Activated naive CD4-positive, alpha-beta T cell treated with Interleukin-2 at 50 U/mL for 16 hours (primary cell): Measurements from ENCODE around the gene FADS6.
"Not testable (repeated sequence)": the region's sequence is repeated elsewhere in the genome, so short reads cannot be mapped to it uniquely, and the experiment has no call there.

Experiments used
- DNase-seq: peaks from one replicate; pipeline ENCODE4 v3.0.0-alpha.2; 2020

FADS6 gene

DNA sequence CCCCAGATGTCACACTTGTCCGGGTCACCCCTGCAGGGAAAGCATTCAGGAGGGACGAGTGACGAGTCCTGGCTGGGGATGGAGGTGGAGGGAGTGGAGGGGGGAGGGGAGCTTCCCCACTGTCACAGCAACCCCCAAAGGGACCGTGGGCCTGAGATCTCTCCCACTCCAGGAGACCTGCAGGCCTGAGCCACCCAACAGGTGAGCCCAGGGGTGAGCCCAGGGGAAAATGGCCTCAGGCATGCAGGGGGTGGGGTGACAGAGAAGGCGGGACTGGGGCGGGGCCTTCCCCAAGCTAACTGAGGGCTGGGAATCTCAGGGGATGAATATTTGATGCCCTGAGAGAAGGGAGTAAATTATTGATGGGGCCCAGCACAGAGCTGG is 27.2 kb upstream of the FADS6 start:
- DNase-seq, result no peak

DNA sequence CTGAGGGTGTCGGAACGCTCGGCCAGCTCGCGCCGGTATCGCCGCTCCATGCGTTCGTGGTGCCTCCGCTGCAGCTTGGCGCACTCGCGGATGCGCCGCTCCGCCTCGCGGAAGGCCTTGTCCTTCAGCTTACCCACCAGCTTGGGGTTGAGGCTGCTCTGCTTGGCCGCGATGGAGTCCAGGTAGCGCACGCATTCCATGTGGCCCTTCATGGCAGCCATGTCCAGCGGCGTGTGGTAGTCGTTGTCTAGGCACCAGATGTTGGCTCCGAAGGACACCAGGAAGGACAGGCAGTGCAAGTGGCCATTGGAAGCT is 26.8 kb upstream of the FADS6 start:
- no peak for DNase-seq

DNA sequence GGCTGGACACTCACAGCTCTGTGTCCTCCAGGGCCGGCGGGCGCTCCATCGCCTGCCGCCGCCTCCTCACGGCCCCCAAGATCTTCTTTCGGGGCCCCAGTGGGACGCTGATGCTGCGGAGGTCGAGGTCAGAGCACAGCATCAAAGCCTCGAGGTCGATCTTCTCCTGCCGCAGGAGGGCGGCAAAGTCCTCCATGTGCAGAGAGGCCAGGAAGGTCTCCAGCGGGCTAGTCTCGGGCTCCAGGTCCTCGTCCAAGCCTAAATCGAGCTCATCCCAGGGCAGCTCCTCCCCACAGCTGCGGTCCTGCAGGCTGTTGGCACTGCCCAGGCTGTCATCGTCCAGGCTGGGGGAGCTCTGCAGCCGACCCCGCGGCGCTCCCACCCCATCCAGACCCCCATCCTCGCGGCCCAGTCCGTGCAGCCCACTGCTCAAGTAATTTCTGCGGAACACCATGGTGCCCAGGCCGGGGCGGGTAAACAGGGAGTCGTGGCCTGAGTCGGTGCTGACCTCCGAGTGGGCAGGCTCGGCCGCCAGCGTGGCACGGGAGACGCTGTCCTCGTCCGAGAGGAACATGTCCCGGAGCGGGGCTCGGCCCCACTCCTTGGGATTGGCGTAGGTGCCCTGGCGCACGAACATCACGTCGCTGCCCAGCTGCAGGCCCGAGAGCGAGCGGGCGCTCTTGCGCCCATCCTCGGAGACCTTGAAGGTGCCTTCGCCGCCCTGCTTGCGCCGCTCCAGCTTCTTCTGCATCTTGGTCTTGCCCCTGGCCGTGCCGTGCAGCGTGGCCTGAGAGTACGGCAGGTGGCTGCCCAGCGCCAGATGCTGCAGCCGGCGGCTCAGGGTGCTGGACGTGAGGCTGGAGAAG is 26.2 kb upstream of the FADS6 start:
- DNase-seq, result no peak

DNA sequence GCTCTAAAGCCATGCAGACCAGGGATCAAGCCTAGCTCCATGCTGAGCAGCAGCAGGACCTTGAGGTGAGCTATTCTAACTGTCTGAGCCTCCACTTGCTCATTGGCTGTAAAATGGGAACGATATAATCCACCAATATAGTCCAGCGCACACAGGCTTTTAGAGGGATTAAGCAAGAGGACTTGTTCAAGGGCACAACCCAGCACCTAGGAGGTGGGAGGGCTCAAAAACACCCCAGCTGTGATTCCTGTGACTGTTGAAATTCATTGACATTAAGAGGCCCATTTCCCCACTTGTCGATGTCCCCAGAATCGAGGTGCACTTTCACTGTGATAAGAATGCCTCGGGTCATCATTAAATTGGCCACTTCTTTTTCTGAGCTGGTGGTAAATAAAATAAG is 25.5 kb upstream of the FADS6 start:
- no peak for DNase-seq

DNA sequence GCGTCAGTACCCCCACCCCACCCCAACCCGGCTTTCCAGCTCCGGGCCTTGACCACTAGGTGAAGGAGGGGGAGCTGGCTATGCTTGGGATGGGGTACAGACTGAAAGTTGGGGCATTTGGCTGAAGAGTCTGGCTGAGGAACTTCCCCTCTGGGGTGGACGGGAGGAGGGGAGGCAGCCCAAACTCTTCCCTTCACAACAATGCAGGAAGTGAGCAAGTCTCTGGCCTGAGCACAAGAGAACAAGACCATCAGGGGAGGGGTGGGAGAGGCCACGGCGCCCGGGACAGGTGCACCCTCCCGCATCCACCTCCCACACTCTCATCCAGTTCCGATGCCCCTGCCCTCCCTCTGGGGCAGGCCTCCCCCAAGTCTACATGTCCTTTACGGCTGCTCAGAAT is 24.0 kb upstream of the FADS6 start:
- DNase-seq, result no peak

DNA sequence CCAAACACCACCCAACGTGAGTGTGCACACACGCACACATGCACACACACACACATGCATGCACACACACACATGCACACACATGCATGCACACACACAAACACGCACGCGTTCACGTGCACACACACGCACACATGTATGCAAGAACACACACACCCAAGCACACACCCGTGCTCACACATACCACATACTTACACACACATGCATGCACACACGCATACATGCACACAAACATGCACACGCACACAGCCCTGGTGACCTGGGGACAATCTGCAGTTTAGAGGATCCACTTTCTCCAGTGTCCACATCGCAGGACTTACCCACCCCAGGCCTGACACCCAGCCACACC is 23.4 kb upstream of the FADS6 start:
- no peak for DNase-seq

DNA sequence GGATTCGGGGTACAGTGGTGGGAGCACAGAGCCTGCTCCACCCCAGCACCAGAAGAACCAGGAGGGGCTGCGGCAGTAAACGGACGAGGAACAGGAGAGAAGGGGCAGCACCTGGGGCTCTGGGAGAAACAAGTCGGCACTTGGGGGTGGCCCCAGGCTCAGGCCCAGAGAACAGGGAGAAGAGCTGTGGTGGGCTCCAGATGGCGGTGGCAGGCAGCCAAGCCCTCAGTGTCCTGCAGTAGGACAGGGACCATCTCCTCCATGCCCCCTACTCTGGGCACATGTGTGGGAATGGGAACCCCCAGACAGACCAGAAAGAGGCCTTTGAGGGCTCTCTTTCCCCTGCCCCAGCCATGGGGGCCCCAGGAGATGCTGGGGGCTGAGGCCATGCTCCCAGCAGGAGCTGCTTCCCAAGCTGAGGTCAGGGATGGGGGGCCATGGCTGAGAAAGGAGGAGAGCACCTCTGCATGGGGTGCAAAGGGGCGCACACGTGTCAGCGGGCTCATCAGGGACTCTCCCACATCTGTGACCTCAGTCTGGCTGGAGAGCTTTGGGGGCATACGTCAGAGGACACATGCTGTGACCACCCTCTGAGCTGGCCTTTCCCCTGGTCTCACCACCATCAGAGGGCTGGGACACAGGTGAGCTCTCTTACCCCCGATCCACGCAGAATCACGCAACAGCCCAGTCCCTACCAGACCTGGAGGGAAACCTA is 22.9 kb upstream of the FADS6 start:
- DNase-seq, result no peak

DNA sequence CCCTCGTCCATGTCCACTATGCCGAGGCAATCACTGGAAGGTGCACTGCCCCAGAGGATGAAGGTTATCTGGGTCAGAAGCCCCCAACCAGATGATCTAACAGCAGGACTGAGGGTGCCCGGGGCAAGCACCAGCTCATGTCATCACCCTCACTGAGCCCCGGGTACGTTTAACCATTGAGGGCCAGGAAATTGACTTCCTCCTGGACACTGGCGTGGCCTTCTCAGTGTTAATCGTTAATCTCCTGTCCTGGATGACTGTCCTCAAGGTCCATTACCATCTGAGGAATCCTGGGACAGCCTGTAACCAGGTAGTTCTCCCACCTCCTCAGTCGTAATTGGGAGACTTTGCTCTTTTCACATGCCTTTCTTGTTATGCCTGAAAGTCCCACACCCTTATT is 18.0 kb upstream of the FADS6 start:
- DNase-seq, result not testable (repeated sequence)

DNA sequence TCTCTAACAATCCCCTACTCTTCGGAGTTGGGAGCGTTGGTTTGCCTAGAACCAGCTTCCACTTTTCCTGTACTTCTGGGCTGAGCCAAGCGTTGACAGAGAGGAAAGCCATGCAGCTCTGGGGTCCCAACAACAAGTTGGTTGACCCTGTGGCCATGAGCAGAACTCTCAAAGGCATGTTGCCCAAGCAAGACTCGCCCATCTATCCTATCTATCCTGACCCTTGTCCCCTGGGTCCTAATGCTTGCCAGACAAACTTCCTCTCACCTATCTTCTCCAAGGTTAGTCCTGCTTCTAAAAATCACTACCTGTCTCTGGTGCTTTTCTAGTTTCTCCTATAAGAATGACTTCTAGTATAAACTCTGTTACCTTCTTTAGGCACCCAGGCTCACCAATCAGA is 15.7 kb upstream of the FADS6 start:
- DNase-seq, result not testable (repeated sequence)

DNA sequence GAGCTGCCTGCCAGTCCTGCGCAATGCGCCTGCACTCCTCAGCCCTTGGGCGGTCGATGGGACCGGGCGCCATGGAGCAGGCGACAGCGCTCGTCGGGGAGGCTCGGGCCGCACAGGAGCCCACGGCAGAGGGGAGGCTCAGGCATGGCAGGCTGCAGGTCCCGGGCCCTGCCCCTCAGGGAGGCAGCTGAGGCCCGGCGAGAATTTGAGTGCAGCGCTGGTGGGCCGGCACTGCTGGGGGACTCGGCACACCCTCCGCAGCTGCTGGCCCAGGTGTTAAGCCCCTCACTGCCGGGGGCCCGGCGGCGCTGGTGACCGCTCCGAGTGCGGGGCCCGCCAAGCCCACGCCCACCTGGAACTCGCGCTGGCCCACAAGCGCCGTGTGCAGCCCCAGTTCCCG is 13.6 kb upstream of the FADS6 start:
- DNase-seq, result no peak

DNA sequence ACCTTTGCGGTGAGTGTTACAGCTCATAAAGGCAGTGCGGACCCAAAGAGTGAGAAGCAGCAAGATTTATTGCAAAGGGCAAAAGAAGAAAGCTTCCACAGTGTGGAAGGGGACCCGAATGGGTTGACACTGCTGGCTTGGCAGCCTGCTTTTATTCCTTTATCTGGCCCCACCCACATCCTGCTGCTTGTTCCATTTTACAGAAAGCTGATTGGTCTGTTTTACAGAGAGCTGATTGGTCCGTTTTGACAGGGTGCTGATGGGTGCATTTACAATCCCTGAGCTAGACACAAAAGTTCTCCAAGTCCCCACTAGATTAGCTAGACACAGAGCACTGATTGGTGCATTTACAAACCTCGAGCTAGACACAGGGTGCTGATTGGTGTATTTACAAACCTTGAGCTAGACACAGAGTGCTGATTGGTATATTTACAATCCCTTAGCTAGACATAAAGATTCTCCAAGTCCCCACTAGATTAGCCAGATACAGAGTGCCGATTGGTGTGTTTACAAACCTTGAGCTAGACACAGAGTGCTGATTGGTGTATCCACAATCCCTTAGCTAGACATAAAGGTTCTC is 12.9 kb upstream of the FADS6 start:
- not testable (repeated sequence) for DNase-seq

DNA sequence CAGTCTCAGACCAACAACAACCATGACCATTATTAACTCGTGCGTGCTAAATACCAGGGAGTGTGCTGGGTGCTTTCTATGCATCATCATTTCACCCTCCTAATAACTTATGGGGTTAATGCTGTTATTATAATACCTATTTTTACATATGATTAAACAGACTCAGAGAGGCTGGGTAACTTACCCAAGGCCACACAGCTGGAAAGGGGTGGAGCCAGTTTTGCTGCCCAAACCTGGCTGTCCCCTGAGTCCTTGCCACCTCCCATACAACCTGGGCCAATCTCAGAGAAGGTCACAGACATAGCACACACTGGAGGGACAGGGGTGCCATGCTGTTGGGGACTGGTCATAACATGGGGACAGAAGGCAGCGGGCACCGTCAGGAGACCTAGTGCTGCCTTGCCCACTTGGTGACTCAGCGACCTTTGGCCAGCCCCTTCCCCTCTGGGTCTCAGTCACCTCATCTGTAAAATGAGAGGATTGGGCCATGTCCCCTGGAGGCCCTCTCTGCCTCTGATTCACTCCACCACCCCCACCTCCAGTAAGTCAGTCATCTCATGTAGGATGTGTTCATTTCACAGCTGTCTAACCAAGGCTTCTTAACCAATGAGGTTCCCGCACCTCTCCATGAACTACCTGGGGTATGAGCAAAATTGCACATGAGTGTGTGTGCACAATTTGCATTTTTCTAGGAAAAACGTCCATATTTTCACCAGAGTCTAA is 11.4 kb upstream of the FADS6 start:
- no peak for DNase-seq

DNA sequence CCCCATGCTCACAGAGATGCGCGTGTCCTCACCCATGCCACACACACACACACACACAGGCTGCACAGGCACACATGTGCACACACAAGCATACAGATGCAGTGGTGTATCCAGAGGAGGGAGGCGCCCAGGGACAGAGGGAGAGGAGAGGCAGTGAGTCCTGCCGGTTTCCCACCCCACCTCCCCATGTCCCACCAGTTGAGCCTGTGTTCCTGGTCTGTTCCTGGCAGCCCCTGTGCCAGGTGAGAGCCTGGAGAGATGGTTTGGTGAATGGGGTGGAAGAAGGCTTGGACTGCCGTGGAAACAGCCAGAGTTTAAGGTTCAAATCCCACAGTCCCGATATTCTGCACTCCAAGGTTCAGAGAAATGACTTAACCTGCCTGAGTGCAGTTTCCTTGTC is 10.2 kb upstream of the FADS6 start:
- no peak for DNase-seq

DNA sequence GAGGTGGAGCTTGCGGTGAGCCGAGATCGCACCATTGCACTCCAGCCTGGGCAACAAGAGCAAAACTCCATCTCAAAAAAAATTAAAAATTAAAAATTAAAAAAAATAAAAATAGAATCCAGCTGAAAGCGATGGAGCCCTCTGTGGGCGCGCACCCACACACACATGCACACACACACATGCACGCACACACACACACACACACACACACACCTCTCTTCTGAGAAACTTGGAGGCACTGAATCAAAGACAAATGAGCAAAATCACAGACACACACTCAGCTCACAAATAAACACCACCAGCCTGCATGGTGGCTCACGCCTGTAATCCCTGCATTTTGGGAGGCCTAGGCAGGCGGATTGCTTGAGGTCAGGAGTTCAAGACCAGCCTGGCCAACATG is 9.6 kb upstream of the FADS6 start:
- DNase-seq, result no peak

DNA sequence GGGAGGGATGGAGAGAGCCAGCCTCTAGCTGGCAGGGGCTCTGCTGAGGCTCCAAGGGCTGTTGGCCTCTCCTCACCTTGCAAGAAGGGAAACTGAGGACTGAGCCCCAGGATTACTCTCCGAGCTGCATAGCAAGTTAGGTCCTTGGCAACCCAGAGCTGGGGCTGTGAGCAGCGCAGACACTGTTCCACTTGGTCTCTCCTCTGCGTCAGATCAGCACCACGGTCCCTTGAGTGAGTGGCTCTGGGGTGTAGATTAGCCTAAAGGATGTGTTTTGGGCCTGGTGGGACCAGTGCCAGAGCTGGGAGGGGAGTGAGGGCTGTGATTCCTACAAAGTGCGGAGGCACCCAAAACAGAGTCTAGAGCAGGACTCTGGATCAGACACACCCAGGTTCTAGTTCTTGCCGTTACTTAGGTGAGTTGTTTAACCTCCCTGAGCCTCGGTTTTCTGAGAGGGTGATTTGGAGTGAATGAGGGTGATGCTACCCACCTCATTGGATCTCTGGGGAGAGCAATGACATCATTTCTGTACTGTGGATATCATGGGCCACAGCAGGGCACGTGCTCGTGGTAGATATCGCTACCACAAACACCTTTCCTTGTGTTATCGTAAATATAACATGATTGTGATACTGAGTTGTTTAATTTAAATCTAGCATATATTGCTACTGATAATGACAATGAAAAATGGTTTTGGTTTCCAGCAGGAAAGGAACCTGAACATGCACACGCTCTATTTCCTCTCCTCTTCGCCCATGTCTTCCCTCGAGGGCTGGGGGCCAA is 8.1 kb upstream of the FADS6 start:
- DNase-seq, result no peak

DNA sequence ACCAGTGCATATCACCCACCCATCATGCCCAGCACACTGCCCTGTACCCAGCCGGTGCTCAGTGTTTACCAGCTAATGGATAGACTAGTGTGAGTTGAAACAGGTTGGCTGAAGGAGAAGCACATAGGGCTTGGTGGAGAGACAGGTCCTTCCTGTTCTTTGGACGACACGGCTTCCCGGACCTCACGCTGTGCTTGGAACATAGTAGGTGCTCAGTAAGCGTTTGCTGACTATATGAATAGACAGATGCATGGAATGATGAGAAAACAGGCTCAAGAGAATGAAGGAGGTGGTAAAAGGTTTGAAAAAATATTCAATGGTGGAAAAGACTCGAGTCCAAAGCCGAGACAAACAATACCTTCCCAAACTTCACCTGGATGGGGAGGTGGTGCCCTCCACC is 6.8 kb upstream of the FADS6 start:
- no peak for DNase-seq

DNA sequence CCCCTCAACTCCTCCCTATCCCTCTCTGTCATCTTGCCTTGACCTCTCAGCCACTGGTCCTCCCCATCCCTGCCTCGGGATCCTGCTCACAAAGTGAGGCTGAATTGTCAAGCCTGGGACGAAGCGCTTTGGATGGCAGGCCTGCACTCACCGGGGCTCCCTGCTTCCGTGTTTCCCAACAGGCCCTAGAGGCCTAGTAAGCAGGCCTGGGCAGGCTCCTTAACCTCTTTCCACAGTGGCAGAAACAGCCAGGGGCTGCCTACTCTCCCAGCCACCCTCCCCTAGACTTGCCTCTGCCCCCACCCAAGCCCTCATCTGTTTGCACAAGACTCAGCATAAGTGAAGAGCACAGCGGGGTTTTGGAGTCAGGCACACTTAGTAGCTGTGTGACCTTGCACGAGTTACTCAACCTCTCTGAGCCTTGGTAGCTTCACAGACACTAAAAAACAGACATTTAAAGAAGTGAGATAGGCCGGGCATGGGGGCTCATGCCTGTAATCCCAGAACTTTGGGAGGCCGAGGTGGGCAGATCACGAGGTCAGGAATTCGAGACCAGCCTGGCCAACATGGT is 5.0 kb upstream of the FADS6 start:
- DNase-seq, result no peak

DNA sequence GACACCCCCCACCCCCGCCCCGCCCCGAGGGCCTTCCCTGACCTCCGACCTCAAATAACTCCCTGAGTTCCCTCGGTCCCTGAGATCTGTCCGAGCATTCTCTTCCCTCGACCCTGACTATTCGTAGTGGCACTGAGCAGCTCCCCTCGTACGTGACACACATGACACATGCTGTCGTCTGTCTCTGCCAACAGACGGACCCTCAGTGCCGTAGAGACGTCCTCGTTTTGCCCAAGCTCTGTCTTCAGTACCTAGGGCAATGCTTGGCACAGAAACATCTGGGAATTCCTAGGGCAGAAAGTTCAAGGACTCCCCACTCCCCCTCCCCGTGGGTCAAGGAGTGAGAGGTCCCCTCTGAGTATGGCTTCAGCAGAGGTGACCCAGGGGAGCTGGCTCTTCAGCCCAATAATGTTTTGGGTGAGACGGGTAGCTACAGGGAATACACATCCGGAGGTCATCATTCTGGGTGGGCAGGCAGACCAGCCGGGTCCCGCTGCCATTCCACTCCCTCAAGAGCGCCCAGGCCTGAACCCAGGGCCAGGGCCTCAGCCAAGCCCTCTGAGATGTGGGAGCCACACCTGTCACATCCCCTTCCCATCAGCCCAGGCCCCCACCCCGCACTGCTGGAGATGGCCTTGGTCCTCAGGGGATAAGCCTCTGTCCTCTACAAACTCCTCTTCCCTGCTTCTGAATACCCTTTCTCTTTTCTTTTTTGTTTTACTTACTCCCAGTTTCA is 671 bp upstream of the FADS6 start:
- DNase-seq, result no peak

DNA sequence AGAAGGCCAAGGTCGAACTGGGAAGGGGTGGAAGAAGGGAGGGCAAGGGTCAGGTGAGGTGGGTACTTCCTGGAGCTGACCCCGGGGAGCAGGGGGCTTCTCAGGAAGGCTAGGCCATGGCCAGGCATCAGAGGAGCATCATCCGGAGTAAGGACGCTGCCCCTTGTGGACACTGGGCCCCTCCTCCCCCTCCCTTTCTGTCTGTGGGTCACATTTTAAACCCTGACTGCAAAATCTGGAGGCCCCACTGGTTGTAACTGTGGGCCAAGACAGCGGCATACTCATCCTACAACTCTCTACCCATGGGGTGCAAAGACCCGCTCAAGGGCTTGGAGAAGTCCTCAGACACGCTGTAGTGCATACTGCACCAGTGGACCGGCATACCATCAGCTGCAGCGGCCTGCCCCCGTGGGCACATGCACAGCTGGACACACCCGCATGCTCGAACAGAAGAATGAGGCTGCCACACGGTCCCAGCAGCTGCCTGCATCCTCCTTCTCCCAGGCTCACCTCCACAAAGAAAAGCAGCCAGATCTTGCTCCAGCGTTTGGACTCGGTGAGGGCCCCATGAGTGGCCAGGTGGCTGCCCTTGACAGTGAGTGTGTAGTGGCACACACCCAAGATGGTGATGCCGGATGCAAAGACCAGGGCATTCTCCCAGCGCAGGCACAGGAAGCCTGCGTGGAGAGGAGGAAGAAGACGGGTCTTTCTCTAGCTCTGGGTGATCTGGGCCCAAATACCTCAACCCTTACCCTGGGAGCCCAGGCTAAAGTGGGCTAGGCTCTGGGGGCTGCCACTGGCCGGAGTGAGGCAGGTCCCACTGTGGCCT is 1.2 kb downstream of the FADS6 start:
- DNase-seq, result no peak

DNA sequence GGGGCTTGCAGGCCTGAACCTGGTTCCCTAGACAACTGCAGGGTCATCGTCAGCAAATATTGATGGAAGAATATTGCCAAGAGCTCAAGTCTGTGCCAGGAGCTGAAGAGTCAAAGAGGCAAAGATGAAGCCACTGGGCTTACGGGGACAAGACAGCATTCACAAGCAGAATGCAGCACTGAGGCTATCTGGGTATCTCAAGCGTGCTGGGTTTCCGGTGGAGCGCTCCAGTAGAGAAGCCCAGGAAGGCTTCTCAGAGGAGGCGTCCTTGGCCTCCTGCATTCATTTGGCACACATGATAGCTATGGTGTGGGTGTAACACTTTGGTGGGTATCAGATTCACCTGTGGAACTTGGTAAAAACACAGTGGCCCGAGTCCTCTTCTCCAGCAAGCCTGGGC is 2.9 kb downstream of the FADS6 start:
- DNase-seq, result no peak

DNA sequence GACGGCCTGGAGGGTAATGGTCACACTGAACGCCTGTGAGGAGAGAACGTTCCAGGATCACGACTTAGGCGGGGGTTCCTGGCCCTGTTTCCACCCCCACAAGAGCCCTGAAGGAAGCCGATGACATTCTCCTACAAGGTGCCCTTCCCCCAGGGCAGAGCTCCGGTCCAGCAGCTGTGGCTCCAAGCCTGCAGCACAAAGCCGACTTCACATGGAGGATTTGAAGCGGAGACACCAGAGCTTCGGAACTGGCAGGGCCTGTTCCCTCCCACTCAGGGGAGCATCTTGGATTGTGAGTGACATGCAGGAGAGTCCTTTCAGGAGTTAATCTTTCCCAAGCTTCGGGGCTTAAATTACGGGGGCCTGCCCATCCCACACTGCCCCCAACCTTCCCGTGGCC is 5.0 kb downstream of the FADS6 start:
- DNase-seq, result no peak
